ENCODE results near the gene C19orf85.
"Not testable (repeated sequence)": the region's sequence is repeated elsewhere in the genome, so short reads cannot be mapped to it uniquely, and the experiment has no call there.

- TF ChIP-seq CTCF, POLR2A (IDR thresholded peaks at IDR 0.05): not testable (repeated sequence)
Measured at GRCh38 chr19:55448175-55448490, 16.4 kb downstream of the C19orf85 start.

All from ovary (tissue), 3 donors.